WI38 (cell line): Measurements from ENCODE around the gene VRK3.
"Not testable (repeated sequence)": the region's sequence is repeated elsewhere in the genome, so short reads cannot be mapped to it uniquely, and the experiment has no call there.

ENCODE experiments used
- H3K4me3 ChIP-seq: 2 replicates; pipeline ENCODE4 v1.5.1; 2011; ENCODE audit warnings: low read depth, mild to moderate bottlenecking, control low read depth, low read length
- TF ChIP-seq, protein P1 (sequence below): IDR thresholded peaks from 2 replicates; pipeline ENCODE4 v1.5.1; 2012; ENCODE audit warnings: low read depth, mild to moderate bottlenecking, control low read depth, low read length

VRK3 gene

GRCh38 chr19:49977881-49978280 is 47.3 kb downstream of the VRK3 start:
- TF ChIP-seq, protein P1, sequence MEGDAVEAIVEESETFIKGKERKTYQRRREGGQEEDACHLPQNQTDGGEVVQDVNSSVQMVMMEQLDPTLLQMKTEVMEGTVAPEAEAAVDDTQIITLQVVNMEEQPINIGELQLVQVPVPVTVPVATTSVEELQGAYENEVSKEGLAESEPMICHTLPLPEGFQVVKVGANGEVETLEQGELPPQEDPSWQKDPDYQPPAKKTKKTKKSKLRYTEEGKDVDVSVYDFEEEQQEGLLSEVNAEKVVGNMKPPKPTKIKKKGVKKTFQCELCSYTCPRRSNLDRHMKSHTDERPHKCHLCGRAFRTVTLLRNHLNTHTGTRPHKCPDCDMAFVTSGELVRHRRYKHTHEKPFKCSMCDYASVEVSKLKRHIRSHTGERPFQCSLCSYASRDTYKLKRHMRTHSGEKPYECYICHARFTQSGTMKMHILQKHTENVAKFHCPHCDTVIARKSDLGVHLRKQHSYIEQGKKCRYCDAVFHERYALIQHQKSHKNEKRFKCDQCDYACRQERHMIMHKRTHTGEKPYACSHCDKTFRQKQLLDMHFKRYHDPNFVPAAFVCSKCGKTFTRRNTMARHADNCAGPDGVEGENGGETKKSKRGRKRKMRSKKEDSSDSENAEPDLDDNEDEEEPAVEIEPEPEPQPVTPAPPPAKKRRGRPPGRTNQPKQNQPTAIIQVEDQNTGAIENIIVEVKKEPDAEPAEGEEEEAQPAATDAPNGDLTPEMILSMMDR, result no peak
- H3K4me3 ChIP-seq, result no peak overlapping the region

DNA sequence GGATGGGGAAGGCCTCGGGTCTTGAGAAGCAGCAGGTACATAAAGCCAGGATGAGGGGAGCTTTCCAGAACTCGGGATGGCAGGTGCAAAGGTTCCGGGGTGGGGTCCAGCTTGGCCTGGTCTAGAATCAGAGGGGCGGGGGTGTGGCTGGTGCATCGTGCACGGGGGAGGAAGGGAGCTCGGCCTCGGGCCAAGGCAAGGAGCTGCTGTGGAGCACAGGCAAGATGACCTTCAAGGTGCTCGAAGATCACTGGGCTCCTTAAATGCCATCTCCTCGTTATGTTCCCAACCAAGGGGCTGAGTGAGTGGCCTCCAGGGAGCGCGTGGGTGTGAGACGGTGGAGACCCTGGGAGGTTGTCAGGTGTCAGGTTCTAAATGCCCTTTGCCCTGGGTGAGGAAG is 48.1 kb downstream of the VRK3 start:
- no peak overlapping the region for H3K4me3 ChIP-seq
- TF ChIP-seq, protein P1, result no peak

DNA sequence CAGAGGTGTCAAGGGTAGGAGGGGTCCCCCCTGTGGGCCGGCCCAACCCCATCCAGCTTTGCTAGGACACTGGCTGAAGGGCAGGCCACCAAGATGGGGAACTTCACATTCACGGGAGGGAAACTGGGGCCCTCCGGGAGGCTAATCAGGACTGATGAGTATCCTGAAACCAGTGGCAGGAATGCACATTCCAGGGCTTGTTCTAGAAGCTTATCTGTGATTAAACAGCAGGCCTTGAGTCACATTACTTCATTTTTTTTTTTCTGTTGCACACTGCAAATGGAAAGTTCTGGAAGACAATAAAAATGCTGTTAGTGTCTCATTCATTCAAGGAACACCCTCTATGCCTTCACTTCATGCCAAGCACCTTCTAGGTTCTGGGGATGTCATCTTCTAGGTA is 48.7 kb downstream of the VRK3 start:
- H3K4me3 ChIP-seq, result no peak overlapping the region
- TF ChIP-seq, protein P1, result no peak

- H3K4me3 ChIP-seq, result no peak overlapping the region
- TF ChIP-seq, protein P1, result no peak
These were observed 50.1 kb downstream of the VRK3 start for GRCh38 chr19:49975051-49975450.

DNA sequence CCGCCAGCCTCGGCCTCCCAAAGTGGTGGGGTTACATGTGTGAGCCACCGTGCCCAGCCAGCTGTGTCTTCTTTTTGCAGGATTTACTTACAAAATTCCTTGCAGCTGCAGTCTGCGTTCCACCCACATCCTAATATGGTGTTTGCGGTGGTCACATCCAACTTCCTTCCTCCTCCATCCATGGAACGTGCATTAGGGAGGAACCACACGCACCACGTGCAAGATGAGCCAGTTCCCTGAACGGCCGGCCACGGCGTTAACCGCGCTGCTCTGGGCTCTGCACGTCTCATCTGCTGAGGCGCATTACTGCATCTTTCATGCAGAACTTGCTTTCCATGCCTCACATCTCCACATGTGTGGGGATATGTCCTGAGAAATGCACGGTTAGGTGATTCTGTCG is 51.2 kb downstream of the VRK3 start:
- TF ChIP-seq, protein P1, result no peak
- H3K4me3 ChIP-seq, result no peak overlapping the region

- TF ChIP-seq, protein P1, result no peak
- H3K4me3 ChIP-seq, result no peak overlapping the region
These were observed 52.3 kb downstream of the VRK3 start for GRCh38 chr19:49972841-49973240.

GRCh38 chr19:49971991-49972411 is 53.2 kb downstream of the VRK3 start:
- TF ChIP-seq, protein P1, result no peak
- H3K4me3 ChIP-seq, result no peak overlapping the region

DNA sequence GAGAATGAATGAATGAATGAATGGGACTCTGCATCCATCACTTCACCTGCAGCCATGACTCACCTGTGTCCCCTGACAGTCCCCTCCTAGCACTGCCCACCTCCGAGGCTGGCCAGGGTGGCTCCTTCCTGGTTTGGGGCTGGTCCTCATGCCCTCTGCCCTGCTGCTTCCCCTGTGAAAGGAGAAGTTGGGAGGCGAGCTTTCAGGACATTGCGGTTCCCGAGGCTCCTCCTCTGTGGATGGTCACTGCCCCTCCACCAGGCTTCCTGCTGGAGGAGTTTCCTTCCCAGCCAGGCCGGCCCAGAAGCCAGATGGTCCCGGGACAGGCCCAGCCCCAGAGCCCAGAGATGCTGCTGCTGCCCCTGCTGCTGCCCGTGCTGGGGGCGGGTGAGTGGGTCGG is 55.8 kb downstream of the VRK3 start:
- not testable (repeated sequence) for H3K4me3 ChIP-seq
